Calu3 (cell line): ENCODE measurements around the gene NFATC1. TPM values are rescaled to one million over a fixed set of nuclear protein-coding genes. Genes with fewer than 3 reads are reported as not detected.

Source experiments
- BruUV-seq: library from RNA; stranded (reverse); fragments of 400-500 nt; replicated peaks from 2 replicates; lab custom pipeline; 2021; lab: Mats Ljungman, UMichigan
- CTCF ChIA-PET: fragments of 300-600 bp; sonication (Branson Sonifier 250); formaldehyde crosslinking; loops from one replicate; lab custom pipeline; 2022; ENCODE audit warnings: antibody characterized with exemption; lab: Charles Lee
- DNase-seq: peaks from one replicate; pipeline ENCODE4 v3.0.0; 2022
- H3K27ac Mint-ChIP-seq: one replicate; pipeline ENCODE4 v1.8.0; 2022; ENCODE audit warnings: mixed read lengths; ENCODE audit not compliant: unreplicated experiment
- H3K27me3 Mint-ChIP-seq: one replicate; pipeline ENCODE4 v1.8.0; 2022; ENCODE audit warnings: mixed read lengths; ENCODE audit not compliant: unreplicated experiment
- H3K36me3 Mint-ChIP-seq: one replicate; pipeline ENCODE4 v1.8.0; 2022; ENCODE audit warnings: mild to moderate bottlenecking, moderate library complexity, mixed read lengths; ENCODE audit not compliant: insufficient read depth, unreplicated experiment
- H3K4me1 Mint-ChIP-seq: one replicate; pipeline ENCODE4 v1.8.0; 2022; ENCODE audit warnings: mild to moderate bottlenecking, low read depth, mixed read lengths; ENCODE audit not compliant: unreplicated experiment
- H3K4me3 Mint-ChIP-seq: one replicate; pipeline ENCODE4 v1.8.0; 2022; ENCODE audit warnings: mild to moderate bottlenecking, low read depth, moderate library complexity, mixed read lengths; ENCODE audit not compliant: unreplicated experiment
- H3K9me3 Mint-ChIP-seq: one replicate; pipeline ENCODE4 v1.8.0; 2022; ENCODE audit warnings: low read depth, mixed read lengths; ENCODE audit not compliant: unreplicated experiment
- CTCF ChIP-seq: fragments of 200-600 bp; IDR thresholded peaks from one replicate; pipeline ENCODE4 v1.8.0; 2022; ENCODE audit warnings: antibody characterized with exemption; ENCODE audit not compliant: unreplicated experiment
- intact Hi-C: fragments of 100-400 bp; cut with micrococcal nuclease; formaldehyde crosslinking; loops from one replicate; pipeline ENCODE4 v1.10.0; 2022; ENCODE audit not compliant: unreplicated experiment
- total RNA-seq: library from RNA; stranded (reverse); gene quantifications from 2 replicates; pipeline ENCODE4 v1.2.3, GENCODE V29; 2022

The NFATC1 gene
- total RNA-seq, 1 experiment from 2014 or later: 5.9 TPM

DNA sequence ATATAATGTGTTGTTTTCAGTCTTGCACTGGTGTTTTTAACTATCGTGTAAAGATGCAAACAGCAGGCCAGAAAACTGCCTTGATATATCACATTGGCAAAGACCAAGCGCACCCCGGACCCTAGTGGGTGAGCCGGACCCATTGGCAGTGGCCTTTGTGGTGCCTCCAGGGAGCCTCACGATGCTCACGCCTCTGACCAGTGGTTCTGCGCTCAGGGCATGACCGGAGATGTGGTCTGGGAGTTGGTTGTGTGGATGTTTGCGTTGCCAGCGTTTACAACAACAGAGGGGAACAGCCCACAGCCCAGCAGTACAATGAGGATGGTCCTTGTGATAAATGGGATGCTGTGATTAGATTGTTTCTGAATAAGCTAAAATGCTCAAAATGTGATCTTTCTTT, 32.6 kb downstream of the NFATC1 start:
- no peak overlapping the region for H3K27ac Mint-ChIP-seq
- no peaks in the 10 kb centered on the region for H3K36me3 Mint-ChIP-seq
- intact Hi-C loops: no loop called here
- no peak for DNase-seq
- H3K4me3 Mint-ChIP-seq: no peak overlapping the region
- no TSS peak for BruUV-seq
- no peaks in the 10 kb centered on the region for H3K4me1 Mint-ChIP-seq
- no peaks in the 10 kb centered on the region for H3K27me3 Mint-ChIP-seq
- TF ChIP-seq CTCF: no peak
- peaks cover 9% of the 10 kb centered on the region for H3K9me3 Mint-ChIP-seq
- CTCF ChIA-PET: no interaction called here

- peaks cover 9% of the 10 kb centered on the region for H3K9me3 Mint-ChIP-seq
- H3K36me3 Mint-ChIP-seq: no peaks in the 10 kb centered on the region
Observed at GRCh38 chr18:79429381-79429780, 33.7 kb downstream of the NFATC1 start.

DNA sequence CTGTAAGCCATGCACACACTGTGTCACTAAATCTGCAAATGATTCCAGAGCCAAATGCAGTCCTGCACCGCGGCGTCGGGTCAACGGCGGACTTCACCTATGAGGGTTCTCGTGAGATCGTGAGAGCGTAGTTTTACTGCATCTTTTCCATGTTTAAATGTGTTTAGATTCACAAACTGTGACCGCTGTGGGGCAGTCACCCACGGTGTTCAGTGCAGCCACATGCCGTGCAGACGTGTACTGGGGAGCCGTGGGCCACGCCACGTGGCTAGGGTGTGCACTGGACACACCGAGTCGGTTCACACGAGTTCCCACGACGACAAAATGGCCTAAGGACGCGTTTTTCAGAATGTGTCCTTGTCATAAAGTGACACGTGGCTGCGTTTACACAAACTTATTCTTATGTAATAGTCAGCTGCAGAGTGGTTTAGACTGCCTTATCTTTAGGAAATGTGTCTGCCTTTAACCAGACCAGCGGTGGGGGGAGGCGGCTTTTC, 34.1 kb downstream of the NFATC1 start:
- H3K4me1 Mint-ChIP-seq: no peaks in the 10 kb centered on the region
- DNase-seq: no peak
- H3K27me3 Mint-ChIP-seq: no peaks in the 10 kb centered on the region
- TF ChIP-seq CTCF: no peak
- H3K36me3 Mint-ChIP-seq: no peaks in the 10 kb centered on the region
- no TSS peak for BruUV-seq
- CTCF ChIA-PET: no interaction called here
- peaks cover 4% of the 10 kb centered on the region for H3K9me3 Mint-ChIP-seq
- H3K27ac Mint-ChIP-seq: no peak overlapping the region
- no peak overlapping the region for H3K4me3 Mint-ChIP-seq
- intact Hi-C loops: no loop called here

More at GRCh38 chr18:79429381-79429780, 33.7 kb downstream of the NFATC1 start:
- Mint-ChIP-seq H3K4me1 (no peaks in the 10 kb centered on the region), H3K27me3 (no peaks in the 10 kb centered on the region), H3K4me3 (no peak overlapping the region), H3K27ac (no peak overlapping the region)
- intact Hi-C loops: no loop called here
- no TSS peak for BruUV-seq
- DNase-seq: no peak
- no peak for TF ChIP-seq CTCF
- CTCF ChIA-PET: no interaction called here

DNA sequence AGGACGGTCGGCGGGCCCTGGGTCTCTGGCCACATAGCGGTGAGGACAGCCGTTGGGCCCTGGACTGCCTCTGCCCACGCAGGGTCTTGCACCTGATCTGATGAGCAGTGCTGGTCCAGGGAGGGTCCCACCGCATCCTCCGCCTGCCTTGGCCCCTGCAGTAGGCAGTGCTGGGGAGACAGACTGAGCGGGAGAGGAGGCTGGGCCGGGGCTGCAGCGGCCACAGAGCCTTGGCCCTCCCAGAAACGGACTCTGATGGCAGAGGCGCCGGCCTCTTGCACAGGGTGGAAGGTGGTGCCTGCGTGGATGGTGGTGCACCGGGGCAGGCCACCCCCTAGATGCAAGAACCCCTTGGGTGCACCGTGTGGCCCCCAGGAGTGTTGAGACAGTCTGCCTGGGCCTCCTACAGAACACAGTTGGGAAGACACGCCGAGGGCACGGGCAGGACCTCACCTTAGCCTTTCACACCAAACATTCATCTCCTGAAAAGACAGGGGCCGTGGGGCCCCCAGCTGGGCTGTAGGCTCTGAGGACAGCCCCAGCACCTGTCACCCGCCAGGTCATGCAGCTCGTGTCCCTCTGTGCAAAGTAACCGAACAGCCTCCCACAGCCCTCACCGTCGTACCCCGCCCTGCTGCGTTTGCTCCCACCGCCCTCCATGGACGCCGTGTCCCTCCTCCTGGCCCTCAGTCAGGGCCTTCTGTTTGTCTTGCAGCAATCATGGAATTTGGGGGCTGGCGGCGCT, 36.8 kb downstream of the NFATC1 start:
- Mint-ChIP-seq H3K4me1 (no peaks in the 10 kb centered on the region), H3K27me3 (no peaks in the 10 kb centered on the region), H3K36me3 (no peaks in the 10 kb centered on the region), H3K9me3 (no peaks in the 10 kb centered on the region), H3K4me3 (no peak overlapping the region), H3K27ac (no peak overlapping the region)
- no TSS peak for BruUV-seq
- intact Hi-C loops: no loop called here
- TF ChIP-seq CTCF: no peak
- DNase-seq: no peak
- CTCF ChIA-PET: no interaction called here
